Superior temporal gyrus (tissue), 1 donor: ENCODE data around the gene HECW1.

Experiments
- DNase-seq: peaks from one replicate; pipeline ENCODE4 v3.0.0-alpha.2; 2016; ENCODE audit errors: extremely low spot score

The HECW1 gene

GRCh38 chr7:43372676-43373355, 260.4 kb downstream of the HECW1 start:
- DNase-seq = no peak

GRCh38 chr7:43377196-43377960, 264.9 kb downstream of the HECW1 start:
- DNase-seq = no peak

GRCh38 chr7:43379210-43379609, 266.8 kb downstream of the HECW1 start:
- DNase-seq = no peak

GRCh38 chr7:43384616-43385308, 272.3 kb downstream of the HECW1 start:
- peak; percentile 20 for DNase-seq

GRCh38 chr7:43385309-43385680, 272.8 kb downstream of the HECW1 start:
- no peak for DNase-seq

GRCh38 chr7:43385856-43386255, 273.4 kb downstream of the HECW1 start:
- DNase-seq = no peak

GRCh38 chr7:43387932-43388331, 275.5 kb downstream of the HECW1 start:
- no peak for DNase-seq

- no peak for DNase-seq
Observed at GRCh38 chr7:43390576-43390975, 278.1 kb downstream of the HECW1 start.

GRCh38 chr7:43391518-43391917, 279.1 kb downstream of the HECW1 start:
- no peak for DNase-seq

- DNase-seq = no peak
Observed at GRCh38 chr7:43392638-43393330, 280.3 kb downstream of the HECW1 start.

GRCh38 chr7:43394441-43395130, 282.1 kb downstream of the HECW1 start:
- no peak for DNase-seq

GRCh38 chr7:43395351-43395750, 282.9 kb downstream of the HECW1 start:
- no peak for DNase-seq

- DNase-seq = no peak
Observed at GRCh38 chr7:43396187-43396740, 283.8 kb downstream of the HECW1 start.

GRCh38 chr7:43398831-43399230, 286.4 kb downstream of the HECW1 start:
- no peak for DNase-seq

GRCh38 chr7:43405948-43406347, 293.5 kb downstream of the HECW1 start:
- DNase-seq = no peak

GRCh38 chr7:43406961-43407360, 294.5 kb downstream of the HECW1 start:
- no peak for DNase-seq

- no peak for DNase-seq
Observed at GRCh38 chr7:43408981-43409380, 296.5 kb downstream of the HECW1 start.

GRCh38 chr7:43417455-43417854, 305.0 kb downstream of the HECW1 start:
- no peak for DNase-seq

- DNase-seq = no peak
Observed at GRCh38 chr7:43430411-43430810, 318.0 kb downstream of the HECW1 start.

GRCh38 chr7:43431020-43431595, 318.7 kb downstream of the HECW1 start:
- DNase-seq = no peak

- no peak for DNase-seq
Observed at GRCh38 chr7:43433639-43434038, 321.2 kb downstream of the HECW1 start.
